GM21717 (cell line): ENCODE data around the gene RDH16.
"Not testable (repeated sequence)": the region's sequence is repeated elsewhere in the genome, so short reads cannot be mapped to it uniquely, and the experiment has no call there.

Experiments
- ATAC-seq: cut with Tn5 transposase; IDR thresholded peaks from one replicate; pipeline ENCODE4 v1.9.1; 2021; ENCODE audit warnings: mild to moderate bottlenecking, moderate library complexity; ENCODE audit not compliant: unreplicated experiment

Gene RDH16

DNA sequence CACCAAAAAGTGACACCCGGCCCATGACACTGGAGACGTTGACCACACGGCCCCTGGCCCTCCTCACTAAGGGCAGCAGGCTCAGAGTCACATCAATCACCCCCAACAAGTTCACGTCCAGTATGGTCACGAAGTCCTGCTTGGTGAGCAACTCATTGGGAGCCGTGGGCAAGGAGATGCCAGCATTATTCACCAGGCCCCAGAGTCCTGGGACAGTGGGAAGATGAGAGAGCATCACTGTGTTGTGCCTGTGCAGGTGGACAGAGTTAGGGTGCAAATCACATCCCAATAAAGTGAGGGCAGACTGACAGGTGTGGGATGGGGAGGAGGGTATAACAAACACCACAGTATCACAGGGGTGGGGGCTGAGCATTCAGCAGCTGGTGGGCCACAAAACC, 2.5 kb downstream of the RDH16 start:
- no peak for ATAC-seq

GRCh38 chr12:56954057-56954957, 3.1 kb downstream of the RDH16 start:
- ATAC-seq: no peak

GRCh38 chr12:56953314-56953713, 4.1 kb downstream of the RDH16 start:
- no peak for ATAC-seq

DNA sequence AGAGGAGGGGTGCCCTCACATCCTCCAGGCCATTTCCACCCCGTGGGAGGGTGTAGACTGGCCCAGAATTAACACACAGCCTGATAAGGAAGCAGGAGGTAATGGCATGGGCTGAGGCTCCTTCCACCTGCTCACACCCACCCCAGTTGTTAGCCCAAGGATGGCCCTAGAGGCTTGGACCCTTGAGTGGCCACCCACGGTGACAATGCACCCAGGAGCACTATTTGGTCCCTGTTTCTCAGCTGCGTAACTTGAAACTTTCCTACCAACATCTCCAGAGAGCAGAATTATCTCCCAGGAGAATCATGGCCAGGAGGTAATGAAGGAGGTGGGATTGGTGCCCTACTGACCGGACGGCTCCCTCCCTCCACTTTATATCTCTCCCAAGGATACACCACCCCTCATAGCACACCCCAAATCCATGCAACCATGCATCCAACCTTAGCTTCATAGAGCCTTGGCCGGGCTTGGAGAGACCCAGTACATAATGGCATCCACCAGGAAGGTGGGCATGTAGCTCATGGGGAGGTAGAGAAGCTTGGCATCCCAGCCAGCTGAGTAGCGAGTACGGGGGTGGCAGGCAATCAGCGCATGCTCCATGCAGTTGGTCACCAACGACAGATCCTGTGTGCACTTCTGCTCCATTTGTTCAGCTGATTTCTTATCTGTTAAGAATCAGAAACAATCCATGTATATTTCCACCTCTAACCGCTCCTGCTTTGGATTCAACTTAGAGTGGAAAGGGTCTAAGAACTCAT, 5.6 kb downstream of the RDH16 start:
- ATAC-seq: no peak

DNA sequence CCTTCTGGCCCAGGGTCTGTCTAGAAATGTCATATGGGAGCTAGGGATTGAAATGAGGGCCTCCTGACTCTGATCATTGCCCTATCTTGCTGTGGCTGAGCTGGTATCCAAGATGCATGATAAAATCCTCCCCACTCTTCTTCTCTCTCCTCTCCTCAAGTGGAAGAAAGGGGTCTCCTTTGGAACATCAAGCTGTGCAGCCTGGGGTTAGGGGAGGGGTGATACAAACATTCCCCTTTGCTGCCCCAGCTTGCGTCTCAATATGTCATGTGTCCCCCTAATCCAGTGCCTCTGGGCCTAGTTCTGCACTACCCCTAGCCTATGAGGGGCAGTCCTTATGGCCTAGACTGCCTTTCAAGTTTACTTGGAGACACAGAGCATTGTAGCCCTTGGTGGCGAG, 8.5 kb downstream of the RDH16 start:
- ATAC-seq: no peak

- ATAC-seq: no peak
Measured at GRCh38 chr12:56948457-56948777, 9.0 kb downstream of the RDH16 start.

DNA sequence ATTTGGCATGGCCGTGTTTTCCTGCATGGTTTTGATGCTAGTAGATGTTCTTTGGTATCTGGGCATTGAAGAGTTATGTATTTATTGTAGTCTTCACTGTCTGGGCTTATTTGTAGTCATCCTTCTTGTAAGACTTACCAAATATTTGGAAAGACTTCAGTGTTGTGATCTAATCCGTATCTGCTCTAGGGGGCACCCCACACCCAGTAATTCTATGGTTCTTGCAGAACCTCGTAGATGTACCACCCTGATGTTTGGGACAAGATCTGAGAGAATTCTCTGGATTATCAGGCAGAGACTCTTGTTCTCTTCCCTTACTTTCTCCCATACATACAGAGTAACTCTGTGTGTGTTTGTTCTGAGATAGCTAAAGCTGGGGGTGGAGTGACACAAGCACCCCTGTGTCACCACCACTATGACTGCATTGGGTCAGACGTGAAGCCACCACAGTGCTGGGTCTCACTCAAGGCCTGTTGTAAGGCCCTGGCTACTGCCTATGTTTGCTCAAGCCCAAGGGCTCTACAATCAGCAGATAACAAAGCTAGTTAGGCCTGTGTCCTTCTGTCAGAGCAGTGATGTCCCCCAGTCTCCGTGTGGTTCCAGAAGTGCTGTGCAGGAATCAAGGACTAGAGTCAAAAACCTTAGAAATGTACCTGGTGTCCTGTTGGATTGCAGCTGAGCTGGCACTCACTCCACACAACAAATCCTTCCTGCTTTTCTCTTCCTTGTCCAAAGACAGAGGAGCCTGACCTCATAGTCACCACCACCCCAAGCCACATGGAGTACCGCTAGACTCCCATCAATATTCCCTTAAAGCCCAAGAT, 9.6 kb downstream of the RDH16 start:
- no peak for ATAC-seq

GRCh38 chr12:56943878-56944277, 13.5 kb downstream of the RDH16 start:
- ATAC-seq: no peak

DNA sequence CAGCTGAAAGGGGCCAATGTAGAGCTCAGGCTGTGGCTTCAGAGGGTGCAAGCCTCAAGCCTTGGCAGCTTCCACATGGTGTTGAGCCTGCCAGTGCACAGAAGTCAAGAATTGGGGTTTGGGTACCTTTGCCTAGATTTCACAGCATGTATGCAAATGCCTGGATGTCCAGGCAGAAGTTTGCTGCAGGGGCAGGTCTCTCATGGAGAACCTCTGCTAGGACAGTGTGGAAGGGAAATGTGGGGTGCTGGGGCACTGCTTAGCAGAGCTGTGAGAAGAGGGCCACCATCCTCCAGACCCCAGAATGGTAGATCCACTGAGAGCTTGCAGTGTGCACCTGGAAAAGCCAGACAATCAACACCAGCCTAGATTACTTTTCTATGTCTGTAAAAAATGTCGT, 14.0 kb downstream of the RDH16 start:
- not testable (repeated sequence) for ATAC-seq

DNA sequence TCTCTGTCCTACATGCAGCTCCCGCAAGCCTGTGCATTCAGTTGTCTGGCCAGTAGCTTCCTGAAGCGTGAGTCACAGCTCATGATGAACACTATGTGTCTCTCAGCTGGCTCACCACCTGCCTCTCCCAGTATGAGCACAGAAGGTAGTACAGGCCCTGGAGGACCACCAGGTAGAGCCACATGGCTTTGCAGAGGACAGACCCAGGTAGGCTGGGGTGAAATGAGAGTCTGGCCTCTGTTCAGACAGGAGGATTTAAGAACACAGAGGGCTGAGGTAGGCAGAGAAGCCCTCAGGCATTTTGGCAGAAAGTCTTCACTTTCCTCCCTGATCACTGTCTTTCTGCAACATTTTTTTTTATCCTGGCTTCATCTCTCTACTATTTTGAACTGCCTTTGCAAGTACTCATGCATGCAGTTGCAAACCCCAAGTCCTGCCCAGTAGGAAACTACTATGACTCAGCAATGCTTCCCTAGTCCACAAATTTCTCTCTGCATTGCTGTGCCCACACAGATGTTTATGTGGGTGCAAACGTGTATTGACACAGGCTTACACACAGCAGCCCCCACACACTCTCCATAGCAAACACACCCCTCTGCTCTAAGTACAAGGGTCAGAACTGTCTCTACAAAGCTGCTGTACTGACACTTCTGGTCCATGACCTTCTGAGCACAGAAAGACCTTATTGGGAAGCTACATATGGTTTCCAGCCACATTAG, 15.9 kb downstream of the RDH16 start:
- ATAC-seq: peak; percentile 64

- not testable (repeated sequence) for ATAC-seq
Measured at GRCh38 chr12:56940942-56941298, 16.5 kb downstream of the RDH16 start.

- ATAC-seq: no peak
Measured at GRCh38 chr12:56935752-56936151, 21.7 kb downstream of the RDH16 start.

DNA sequence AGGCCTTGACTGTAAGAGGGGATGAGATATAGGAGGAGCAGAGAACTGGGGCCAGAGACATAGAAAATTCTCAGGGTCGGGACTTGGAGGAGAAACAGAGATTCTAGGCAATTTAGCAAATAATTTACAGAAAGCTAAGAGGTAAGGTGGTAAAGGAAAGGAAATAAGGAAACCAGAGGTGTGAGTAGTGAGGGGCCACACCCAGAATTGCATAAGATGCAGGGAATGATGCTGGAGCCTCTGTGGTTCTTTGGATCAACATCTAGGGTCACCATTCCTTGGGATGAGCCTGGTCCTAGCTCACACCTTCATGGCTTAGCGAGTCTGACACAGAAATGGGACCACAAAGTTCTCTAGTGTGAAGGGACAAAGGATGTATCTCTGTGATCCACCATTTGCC, 22.3 kb downstream of the RDH16 start:
- ATAC-seq: no peak

DNA sequence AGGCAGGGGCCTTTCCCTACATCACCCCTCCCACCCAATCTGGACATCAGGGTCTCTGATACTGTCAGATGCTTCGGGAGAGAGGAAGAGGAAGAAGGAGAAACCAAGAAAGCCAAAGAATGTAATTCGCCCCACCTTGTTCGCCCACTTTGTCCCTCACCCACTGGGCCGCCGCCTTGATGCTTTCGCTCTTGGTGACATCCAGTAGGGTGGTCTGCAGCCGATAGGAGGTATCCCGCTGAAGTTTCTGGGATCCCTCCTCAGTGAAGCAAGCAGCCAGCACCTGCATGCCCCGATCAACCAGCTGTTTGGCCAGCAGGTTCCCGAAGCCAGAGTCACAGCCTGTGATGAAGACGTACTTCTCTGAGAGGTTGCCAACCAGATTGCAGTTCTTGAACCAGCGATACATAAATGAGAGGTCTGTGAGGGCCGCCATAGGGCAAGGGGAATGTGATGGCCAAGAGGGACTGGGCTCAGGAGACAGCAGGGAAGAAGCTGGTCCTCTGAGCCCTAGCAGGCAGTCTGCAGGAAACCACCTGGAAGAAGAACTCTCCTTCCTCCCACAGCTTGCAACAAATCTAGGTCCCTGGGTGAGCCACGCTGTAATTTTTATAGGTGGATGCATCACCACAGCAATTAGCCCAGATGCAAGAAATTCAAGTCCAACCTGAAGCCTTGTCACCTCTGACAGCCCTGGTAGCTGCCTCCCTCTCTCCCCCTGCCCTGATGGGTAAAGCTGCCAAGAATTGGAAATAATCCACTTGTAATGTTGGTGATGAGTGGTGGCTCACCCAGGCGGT, 23.4 kb downstream of the RDH16 start, which contains the start of gene SDR9C7:
TSS of gene SDR9C7 (minus strand) at position 583 of the 800 bp plus-strand sequence. CDS start at position 436, 147 bp downstream.
- ATAC-seq: no peak

- no peak for ATAC-seq
Measured at GRCh38 chr12:56932867-56933266, 24.5 kb downstream of the RDH16 start.

- ATAC-seq: no peak
Measured at GRCh38 chr12:56932146-56932545, 25.3 kb downstream of the RDH16 start.

- no peak for ATAC-seq
Measured at GRCh38 chr12:56931474-56931978, 25.9 kb downstream of the RDH16 start.

- no peak for ATAC-seq
Measured at GRCh38 chr12:56930241-56930640, 27.2 kb downstream of the RDH16 start.

GRCh38 chr12:56929780-56930179, 27.6 kb downstream of the RDH16 start:
- no peak for ATAC-seq

- no peak for ATAC-seq
Measured at GRCh38 chr12:56928262-56928661, 29.1 kb downstream of the RDH16 start.
